Liver (tissue), 3 donors: ENCODE measurements around the gene SELENOK.

ENCODE experiments used
- RAD21 ChIP-seq, 2 donors: IDR thresholded peaks; 2 replicates each; pipeline ENCODE4 v1.6.1; 2016; ENCODE audit warnings: antibody characterized with exemption in 2 of 2, mild to moderate bottlenecking in 2 of 2
- YY1 ChIP-seq: IDR thresholded peaks from 2 replicates; pipeline ENCODE4 v1.6.1; 2016; ENCODE audit warnings: antibody characterized with exemption, mild to moderate bottlenecking
- TF ChIP-seq, protein P1 (sequence below): fragments of 150-350 bp; IDR thresholded peaks from 2 replicates; pipeline ENCODE4 v1.5.1; 2017; ENCODE audit warnings: improper control_type of control experiment, low read depth, low read length; ENCODE audit not compliant: missing input control
- donor health status: healthy.
- donor health status: healthy.

DNA sequence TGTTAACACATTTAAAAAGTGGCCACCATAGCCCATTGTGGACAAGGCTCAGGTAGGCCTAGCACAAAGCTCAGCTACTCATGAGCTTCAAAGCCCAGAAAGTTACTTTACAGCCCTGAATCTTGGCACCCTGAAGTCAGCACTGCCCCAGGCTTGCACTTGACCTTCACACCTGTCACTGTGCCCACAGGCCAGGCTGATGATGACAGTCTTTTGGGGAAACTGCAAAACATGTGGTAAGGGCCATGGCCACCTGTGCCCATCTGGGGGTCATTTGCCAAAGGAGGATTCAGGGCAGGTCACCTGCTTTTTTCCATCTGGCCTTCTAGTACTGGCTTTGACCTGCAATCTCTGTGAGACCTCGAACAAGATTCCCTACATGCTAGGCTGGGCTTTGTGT is 56.4 kb downstream of the SELENOK start:
- TF ChIP-seq RAD21 (IDR thresholded peaks at IDR 0.05) (no peak), YY1 (no peak)
- TF ChIP-seq, protein P1, sequence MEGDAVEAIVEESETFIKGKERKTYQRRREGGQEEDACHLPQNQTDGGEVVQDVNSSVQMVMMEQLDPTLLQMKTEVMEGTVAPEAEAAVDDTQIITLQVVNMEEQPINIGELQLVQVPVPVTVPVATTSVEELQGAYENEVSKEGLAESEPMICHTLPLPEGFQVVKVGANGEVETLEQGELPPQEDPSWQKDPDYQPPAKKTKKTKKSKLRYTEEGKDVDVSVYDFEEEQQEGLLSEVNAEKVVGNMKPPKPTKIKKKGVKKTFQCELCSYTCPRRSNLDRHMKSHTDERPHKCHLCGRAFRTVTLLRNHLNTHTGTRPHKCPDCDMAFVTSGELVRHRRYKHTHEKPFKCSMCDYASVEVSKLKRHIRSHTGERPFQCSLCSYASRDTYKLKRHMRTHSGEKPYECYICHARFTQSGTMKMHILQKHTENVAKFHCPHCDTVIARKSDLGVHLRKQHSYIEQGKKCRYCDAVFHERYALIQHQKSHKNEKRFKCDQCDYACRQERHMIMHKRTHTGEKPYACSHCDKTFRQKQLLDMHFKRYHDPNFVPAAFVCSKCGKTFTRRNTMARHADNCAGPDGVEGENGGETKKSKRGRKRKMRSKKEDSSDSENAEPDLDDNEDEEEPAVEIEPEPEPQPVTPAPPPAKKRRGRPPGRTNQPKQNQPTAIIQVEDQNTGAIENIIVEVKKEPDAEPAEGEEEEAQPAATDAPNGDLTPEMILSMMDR: no peak
